NCI-H1436 (cell line): ENCODE results near the gene UBE3C.

Experiments used
- DNase-seq: peaks from one replicate; lab custom pipeline; 2025; lab: John Stamatoyannopoulos, UW

Gene UBE3C

DNA sequence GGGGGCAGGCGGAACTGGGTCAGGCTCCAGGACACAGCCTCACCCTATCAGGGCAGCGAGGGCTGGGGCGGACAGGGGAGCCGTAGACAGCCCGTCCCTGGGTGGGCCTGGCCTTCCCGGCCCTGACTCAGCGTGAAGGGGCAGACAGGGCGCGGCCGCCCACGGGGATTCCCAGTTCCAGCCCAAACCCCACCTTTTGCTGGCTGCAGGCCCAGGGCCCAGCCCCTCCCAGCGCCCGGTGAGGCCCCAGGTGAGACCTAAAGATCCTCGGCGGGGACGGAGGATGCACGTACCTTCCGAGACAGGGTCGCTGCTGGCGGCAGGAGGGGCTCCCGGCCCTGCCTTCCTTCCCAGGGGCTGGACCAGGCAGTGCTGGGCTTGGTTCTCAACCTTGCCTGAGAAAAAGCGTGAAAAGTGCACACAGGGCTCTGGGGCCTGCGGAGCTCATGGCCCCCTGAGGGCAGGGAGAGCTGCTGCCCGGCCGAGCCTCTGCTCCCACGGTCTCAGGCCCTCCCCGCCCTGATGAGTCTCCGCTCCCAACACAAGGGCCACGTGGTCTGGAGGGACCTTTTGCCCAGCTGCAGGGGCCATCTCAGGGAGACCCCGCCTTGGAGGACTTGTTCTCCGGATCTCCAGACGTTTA lies 154.2 kb downstream of the UBE3C start:
- DNase-seq, result no peak

DNA sequence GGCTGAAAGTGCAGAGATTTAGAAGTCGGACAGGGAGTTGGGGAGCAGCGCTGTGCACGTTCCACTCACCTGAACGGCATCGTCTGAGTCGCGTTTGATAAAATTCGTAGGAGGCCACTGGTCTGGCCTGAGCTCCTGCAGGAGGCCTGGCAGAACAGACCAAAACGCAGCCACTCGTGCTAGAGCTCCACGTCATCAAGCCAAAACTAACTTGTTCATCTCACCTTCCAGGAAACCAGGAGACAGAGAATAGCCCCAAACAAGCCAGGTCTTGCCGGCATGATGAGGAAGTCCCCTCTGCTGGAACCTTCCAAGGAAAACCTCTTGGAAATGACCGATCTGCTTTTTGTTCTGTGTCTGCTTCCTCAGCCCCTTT lies 154.7 kb downstream of the UBE3C start:
- DNase-seq, result no peak

DNA sequence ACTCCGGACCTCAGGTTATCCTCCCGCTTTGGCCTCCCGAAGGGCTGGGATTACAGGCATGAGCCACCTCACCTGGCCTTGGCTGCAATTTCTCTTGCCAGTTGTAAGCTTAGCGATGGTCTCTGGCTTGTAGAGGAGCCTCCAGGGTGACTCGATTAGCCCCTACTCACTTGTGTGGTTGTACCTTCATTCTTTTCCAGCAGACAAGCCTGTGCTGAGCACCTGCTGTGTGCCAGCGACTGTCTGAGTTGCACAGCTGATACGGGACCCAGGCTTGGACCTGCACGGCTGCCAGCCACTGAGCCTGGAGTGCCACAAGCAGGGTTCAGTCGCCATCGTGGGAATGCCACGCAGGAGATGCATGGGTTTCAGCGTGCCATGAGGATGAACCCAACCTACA lies 156.0 kb downstream of the UBE3C start:
- no peak for DNase-seq

DNA sequence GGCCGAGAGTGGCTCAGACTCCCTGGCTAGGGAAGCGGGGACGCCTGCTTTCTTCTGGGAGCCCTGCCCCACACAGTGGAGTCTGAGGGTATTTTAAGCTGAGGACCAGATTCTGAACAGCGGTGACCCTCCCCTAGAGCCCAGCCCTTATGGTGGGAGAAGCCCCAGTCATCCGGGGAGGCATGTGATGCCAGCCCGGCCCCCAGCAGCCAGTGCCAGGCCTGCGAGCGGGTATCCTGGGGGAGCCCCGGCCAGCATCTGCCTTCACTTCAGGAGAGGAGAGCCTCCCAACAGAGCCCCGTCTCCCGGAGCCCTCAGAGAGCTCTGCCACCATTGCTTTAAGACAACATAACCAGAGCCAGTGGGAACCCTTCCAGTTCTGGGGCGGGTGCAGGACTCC lies 156.6 kb downstream of the UBE3C start:
- DNase-seq, result no peak

DNA sequence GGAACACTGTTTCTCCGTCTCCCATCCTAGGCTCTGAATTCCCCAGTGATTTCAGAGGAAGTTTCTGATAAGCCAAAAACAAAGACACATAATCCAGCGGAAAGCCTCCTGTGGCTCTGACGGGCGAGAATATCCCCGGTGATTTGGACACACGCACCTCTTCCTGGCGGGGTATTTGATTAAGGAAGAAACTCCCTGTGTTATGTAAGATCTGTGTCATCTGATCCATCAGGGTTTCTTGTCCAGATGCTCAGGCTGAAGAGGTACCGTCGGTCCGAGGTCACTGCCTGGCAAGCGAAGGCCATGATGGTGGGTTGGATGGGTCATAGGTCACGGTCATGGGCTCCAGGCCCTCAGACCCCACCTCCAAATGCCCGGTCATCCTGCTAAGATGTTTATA lies 158.5 kb downstream of the UBE3C start:
- DNase-seq, result no peak

DNA sequence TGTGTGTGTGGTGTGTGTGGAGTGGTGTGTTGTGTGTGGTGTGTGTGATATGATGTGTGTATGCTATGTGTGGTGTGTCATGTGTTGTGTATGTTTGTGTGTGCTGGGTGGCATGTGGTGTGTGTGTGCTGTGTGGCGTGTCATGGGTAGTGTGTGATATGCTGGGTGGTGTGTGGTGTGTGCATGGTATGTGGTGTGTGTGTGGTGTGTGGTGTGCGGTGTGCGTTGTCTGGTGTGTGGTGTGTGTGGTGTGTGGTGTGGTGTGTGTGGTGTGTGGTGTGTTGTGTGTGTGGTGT lies 160.5 kb downstream of the UBE3C start:
- no peak for DNase-seq

- no peak for DNase-seq
Observed at GRCh38 chr7:157299613-157300368, 161.1 kb downstream of the UBE3C start.

DNA sequence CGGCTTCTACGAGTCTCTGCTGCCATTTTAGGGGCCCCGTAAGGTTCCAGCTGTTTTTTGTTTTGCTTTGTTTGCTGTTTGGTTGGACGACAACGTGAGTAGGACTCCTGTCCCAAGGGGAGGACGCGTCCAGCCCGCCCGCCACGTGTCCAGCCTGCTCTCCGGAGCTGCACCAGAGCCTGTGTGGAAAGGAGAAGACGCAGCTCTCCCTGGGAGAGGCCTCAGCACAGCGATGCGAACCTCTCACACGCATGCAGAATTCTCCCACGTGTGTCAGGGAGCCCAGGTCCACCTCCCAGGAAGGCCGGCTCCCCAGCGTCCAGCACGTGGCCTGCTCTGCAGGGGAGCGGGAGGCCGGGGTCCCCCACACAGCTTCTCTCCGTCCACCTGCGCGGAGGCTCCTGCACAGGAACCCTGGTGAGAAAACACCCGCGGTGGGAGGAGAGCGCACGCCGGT lies 161.7 kb downstream of the UBE3C start:
- no peak for DNase-seq

- DNase-seq, result no peak
Observed at GRCh38 chr7:157301610-157302120, 162.9 kb downstream of the UBE3C start.

DNA sequence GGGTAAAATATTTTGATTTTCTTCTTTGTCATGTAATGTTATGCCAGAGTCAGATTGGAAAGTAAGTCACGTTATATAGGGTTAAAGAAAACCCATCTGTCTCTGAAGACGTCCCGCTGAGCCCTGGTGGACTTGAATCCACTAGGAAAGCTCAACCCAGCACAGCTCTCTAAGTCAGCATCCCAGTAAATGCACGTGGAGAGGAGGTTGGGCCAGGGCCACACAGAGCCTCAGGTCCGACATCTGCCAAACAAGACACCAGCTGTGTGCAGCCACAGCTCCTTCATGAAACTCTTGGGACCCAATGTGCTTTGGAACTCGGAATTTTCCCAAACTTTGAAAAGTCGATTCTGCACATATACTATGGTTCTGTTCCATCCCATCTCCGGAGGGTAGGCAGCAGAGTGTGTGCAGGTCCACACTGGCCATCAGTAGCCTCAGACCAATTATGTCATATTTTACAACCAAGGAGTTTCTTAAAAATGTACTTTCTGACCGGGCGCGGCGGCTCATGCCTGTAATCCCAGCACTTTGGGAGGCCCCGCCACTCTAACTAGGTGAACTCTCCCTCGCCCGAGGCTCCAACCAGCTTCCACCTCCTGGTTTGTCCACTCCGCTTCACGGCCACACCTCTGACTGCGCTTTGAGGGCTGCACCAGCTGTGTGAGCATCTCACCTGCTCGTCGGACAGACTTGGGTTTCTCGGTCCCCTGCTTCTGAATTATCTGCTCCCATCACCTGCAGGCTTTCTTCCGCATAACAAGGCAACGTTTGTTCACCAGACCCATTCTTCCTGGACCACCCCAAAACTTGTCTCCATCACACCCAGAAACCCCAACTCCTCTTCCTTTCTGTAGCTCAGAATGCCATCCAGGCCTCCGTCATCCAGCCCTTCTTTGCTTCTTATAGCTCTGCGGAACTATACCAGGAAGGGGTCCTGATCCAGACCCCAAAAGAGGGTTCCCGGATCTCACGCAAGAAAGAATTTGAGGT lies 168.4 kb downstream of the UBE3C start:
- no peak for DNase-seq

- DNase-seq, result no peak
Observed at GRCh38 chr7:157309988-157310668, 171.4 kb downstream of the UBE3C start.

DNA sequence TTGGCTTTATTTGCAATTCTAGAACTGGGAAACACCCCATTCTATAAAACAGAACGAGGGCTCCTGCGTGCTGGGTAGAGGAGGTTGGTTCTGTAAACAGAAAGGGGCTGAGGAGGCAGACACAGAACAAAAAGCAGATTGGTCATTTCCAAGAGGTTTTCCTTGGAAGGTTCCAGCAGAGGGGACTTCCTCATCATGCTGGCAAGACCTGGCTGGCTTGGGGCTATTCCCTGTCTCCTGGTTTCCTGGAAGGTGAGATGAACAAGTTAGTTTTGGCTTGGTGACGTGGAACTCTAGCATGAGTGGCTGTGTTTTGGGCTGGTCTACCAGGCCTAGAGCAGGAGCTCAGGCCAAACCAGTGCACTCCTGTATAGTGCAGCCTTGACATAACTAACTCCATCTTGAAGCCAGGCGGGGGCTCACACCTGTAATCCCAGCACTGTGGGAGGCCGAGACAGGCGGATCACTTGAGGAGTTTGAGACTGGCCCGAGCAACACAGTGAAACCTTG lies 172.0 kb downstream of the UBE3C start:
- DNase-seq, result no peak

DNA sequence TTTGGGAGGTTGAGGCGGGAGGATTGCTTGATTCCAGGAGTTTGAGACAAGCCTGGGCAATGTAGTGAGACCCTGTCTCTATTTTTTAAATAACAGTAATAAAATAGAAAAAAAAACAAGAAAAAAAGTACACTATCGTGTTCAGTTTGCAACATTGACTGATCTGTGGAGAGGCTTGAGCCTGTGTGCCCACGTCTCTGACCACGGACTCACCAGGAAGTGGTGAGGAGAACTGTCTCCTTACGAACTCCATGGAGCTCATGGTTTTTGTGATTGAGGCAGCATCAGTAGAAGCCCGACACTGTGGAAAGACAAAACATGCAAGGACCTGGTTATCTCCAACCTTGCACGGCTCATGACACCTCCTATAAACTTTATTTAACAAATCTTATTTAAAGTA lies 174.2 kb downstream of the UBE3C start:
- DNase-seq, result no peak

GRCh38 chr7:157313645-157314044 lies 174.9 kb downstream of the UBE3C start:
- no peak for DNase-seq

DNA sequence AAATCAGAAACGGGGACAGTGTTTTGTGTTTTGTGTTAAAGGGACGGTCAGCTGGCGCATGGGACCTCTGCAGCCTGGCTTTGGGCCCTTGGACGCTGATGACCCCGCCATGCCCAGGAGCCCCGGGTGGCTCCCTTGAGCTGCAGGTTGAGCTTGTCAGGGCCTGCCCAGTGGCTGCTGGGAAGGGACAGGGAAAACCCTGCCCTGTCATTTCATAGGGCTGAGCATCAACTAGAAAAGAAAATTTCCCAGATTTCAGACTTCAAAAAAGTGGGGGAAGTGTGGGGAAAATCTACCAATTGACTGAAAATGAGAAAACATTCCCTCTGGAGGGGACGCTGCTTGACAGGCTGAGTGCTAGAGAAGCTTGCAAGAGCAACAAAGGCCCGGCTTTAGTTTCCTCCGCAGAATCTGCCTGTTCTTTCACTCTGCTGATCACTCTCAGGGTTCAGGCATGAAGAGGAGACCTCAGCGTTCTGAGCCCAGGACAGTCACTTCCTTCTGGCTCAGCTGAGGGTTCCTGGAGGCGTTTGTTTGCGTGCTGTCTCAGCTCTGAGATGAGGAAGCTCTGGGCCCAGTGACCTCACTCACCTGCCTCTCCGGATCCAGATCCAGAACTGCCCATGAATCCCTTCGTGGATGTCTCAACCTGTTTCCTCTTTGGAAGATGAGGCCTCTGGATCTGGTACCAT lies 179.4 kb downstream of the UBE3C start:
- no peak for DNase-seq
